Liver (tissue), 9 donors: ENCODE results near the gene KCNK7. TPM values are rescaled to one million over a fixed set of nuclear protein-coding genes. Genes with fewer than 3 reads are reported as not detected.

Experiments used
- DNase-seq: peaks from one replicate; pipeline ENCODE4 v3.0.0-alpha.2; 2017; ENCODE audit warnings: low spot score
- H3K27ac ChIP-seq, 2 donors: one replicate each; pipeline ENCODE4 v1.7.0; 2013; ENCODE audit warnings: inconsistent platforms in 2 of 2, low read length in 2 of 2, control low read depth in 1 of 2, low read depth in 1 of 2, mild to moderate bottlenecking in 1 of 2
- H3K27me3 ChIP-seq, 4 donors: one replicate each; pipeline versions ENCODE4 v1.6.1 to v1.7.0; 2013; ENCODE audit warnings: low read length in 3 of 4, inconsistent platforms in 1 of 4, mild to moderate bottlenecking in 1 of 4, moderate library complexity in 1 of 4; ENCODE audit not compliant: control insufficient read depth in 4 of 4, insufficient read depth in 4 of 4
- H3K36me3 ChIP-seq, 4 donors: one replicate each; pipeline versions ENCODE4 v1.6.1 to v1.7.0; 2013; ENCODE audit warnings: low read length in 3 of 4, mild to moderate bottlenecking in 3 of 4, low read depth in 1 of 4, moderate library complexity in 1 of 4; ENCODE audit not compliant: control insufficient read depth in 4 of 4, insufficient read depth in 3 of 4
- H3K4me1 ChIP-seq, 4 donors: one replicate each; pipeline versions ENCODE4 v1.6.1 to v1.7.0; 2013; ENCODE audit warnings: low read length in 3 of 4, mild to moderate bottlenecking in 3 of 4, moderate library complexity in 1 of 4; ENCODE audit not compliant: control insufficient read depth in 4 of 4, insufficient read depth in 4 of 4
- H3K4me3 ChIP-seq, 3 donors: one replicate each; pipeline versions ENCODE4 v1.6.1 to v1.7.0; 2013; ENCODE audit warnings: low read length in 3 of 3, control low read depth in 1 of 3, low read depth in 1 of 3, mild to moderate bottlenecking in 1 of 3
- H3K9ac ChIP-seq, 2 donors: one replicate each; pipeline ENCODE4 v1.7.0; 2013; ENCODE audit warnings: low read length in 2 of 2, mild to moderate bottlenecking in 2 of 2, moderate library complexity in 2 of 2, control low read depth in 1 of 2, low read depth in 1 of 2
- H3K9me3 ChIP-seq, 4 donors: one replicate each; pipeline versions ENCODE4 v1.6.1 to v1.7.0; 2013; ENCODE audit warnings: low read length in 3 of 4; ENCODE audit not compliant: control insufficient read depth in 4 of 4
- ATF3 ChIP-seq: IDR thresholded peaks from 2 replicates; pipeline ENCODE4 v1.6.1; 2016; ENCODE audit warnings: antibody characterized with exemption
- CTCF ChIP-seq: fragments of 150-350 bp; IDR thresholded peaks from 2 replicates; pipeline ENCODE4 v1.5.1; 2017; ENCODE audit warnings: improper control_type of control experiment, low read depth, low read length; ENCODE audit not compliant: missing input control
- EGR1 ChIP-seq, 2 donors: IDR thresholded peaks; 2 replicates each; pipeline ENCODE4 v1.6.1; 2016 to 2018; ENCODE audit warnings: antibody characterized with exemption in 2 of 2, low read depth in 2 of 2
- FOXA1 ChIP-seq: IDR thresholded peaks from 2 replicates; pipeline ENCODE4 v1.6.1; 2016; ENCODE audit warnings: antibody characterized with exemption
- FOXA2 ChIP-seq: IDR thresholded peaks from 2 replicates; pipeline ENCODE4 v1.6.1; 2016; ENCODE audit warnings: antibody characterized with exemption
- GABPA ChIP-seq, 2 donors: IDR thresholded peaks in 1 of 2; conservative IDR thresholded peaks in 1 of 2; 2 replicates each; pipeline ENCODE4 v1.6.1; 2016; ENCODE audit warnings: antibody characterized with exemption in 2 of 2, mild to moderate bottlenecking in 1 of 2, moderate library complexity in 1 of 2
- HNF4A ChIP-seq, 2 donors: conservative IDR thresholded peaks; 2 replicates each; pipeline ENCODE4 v1.6.1; 2016; ENCODE audit warnings: antibody characterized with exemption in 2 of 2, mild to moderate bottlenecking in 2 of 2
- HNF4G ChIP-seq: IDR thresholded peaks from 2 replicates; pipeline ENCODE4 v1.6.1; 2016; ENCODE audit warnings: antibody characterized with exemption
- JUND ChIP-seq, 2 donors: IDR thresholded peaks; 2 replicates each; pipeline ENCODE4 v1.6.1; 2016; ENCODE audit warnings: antibody characterized with exemption in 2 of 2
- MAX ChIP-seq: IDR thresholded peaks from 2 replicates; pipeline ENCODE4 v1.6.1; 2016; ENCODE audit warnings: antibody characterized with exemption
- NR2F2 ChIP-seq: IDR thresholded peaks from 2 replicates; pipeline ENCODE4 v1.6.1; 2016; ENCODE audit warnings: antibody characterized with exemption
- RAD21 ChIP-seq, 2 donors: IDR thresholded peaks; 2 replicates each; pipeline ENCODE4 v1.6.1; 2016; ENCODE audit warnings: antibody characterized with exemption in 2 of 2, mild to moderate bottlenecking in 2 of 2
- REST ChIP-seq: IDR thresholded peaks from 2 replicates; pipeline ENCODE4 v1.6.1; 2016; ENCODE audit warnings: antibody characterized with exemption, mild to moderate bottlenecking
- RXRA ChIP-seq, 2 donors: IDR thresholded peaks; 2 replicates each; pipeline ENCODE4 v1.6.1; 2017 to 2018; ENCODE audit warnings: antibody characterized with exemption in 2 of 2, mild to moderate bottlenecking in 1 of 2
- SP1 ChIP-seq: IDR thresholded peaks from 2 replicates; pipeline ENCODE4 v1.6.1; 2018; ENCODE audit warnings: antibody characterized with exemption, mild to moderate bottlenecking
- TAF1 ChIP-seq: conservative IDR thresholded peaks from 2 replicates; pipeline ENCODE4 v1.6.1; 2016; ENCODE audit warnings: antibody characterized with exemption, mild to moderate bottlenecking
- YY1 ChIP-seq: IDR thresholded peaks from 2 replicates; pipeline ENCODE4 v1.6.1; 2016; ENCODE audit warnings: antibody characterized with exemption, mild to moderate bottlenecking
- ZBTB33 ChIP-seq: IDR thresholded peaks from 2 replicates; pipeline ENCODE4 v1.6.1; 2016; ENCODE audit warnings: antibody characterized with exemption
- WGBS: extraction: QIAGEN DNeasy Blood & Tissue Kit; methylation state at CpG from one replicate; pipeline ENCODE4 v1.1.7; 2013; 5-methylcytosine and 5-hydroxymethylcytosine counted together
- polyA plus RNA-seq, 2 donors: library from polyadenylated mRNA; stranded (reverse) in 1 of 2; unstranded in 1 of 2; fragments of 200-250 nt in 1 of 2; fragments of >200 nt in 1 of 2; fragmentation: Nextera tagmentation in 1 of 2; extraction: Ambion mirVana in 1 of 2; gene quantifications; one replicate each; pipeline versions ENCODE4 v1.2.1 to v1.2.3, GENCODE V29; 2013 to 2015
- total RNA-seq, 2 donors: library from RNA; depleted of rRNA; stranded (reverse); fragments of >200 nt; gene quantifications; one replicate each; pipeline ENCODE4 v1.2.3, GENCODE V29; 2014
- donor health status: healthy.
- donor health status: healthy.
- donor health status: healthy.
- donor health status: healthy.
- donor health status: healthy.

Gene KCNK7
- total and polyA plus RNA-seq, 4 donors: 0.14 to 0.32 (median 0.24) TPM

- TF ChIP-seq REST: no peak
- TF ChIP-seq FOXA2: no peak
- TF ChIP-seq ZBTB33: no peak
- peak in 1 of 2 donors; percentile 85 for TF ChIP-seq GABPA (IDR thresholded peaks at IDR 0.05 in 1 of 2, conservative IDR thresholded peaks at IDR 0.05 in 1 of 2)
- TF ChIP-seq MAX: no peak
- TF ChIP-seq ATF3: no peak
- TF ChIP-seq HNF4A (conservative IDR thresholded peaks at IDR 0.05): peak; percentile 95 to 97
- TF ChIP-seq JUND (IDR thresholded peaks at IDR 0.05): no peak
- peak; percentile 96 for TF ChIP-seq NR2F2
- peak; percentile 93 for TF ChIP-seq HNF4G
- TF ChIP-seq RAD21 (IDR thresholded peaks at IDR 0.05): peak in 1 of 2 donors; percentile 33
- peak; percentile 27 for TF ChIP-seq YY1
- TF ChIP-seq EGR1 (IDR thresholded peaks at IDR 0.05; ENCODE audit: low read depth in 2 of 2): peak; percentile 85 to 97
- no peak for TF ChIP-seq FOXA1
- peak; percentile 78 for TF ChIP-seq SP1
- TF ChIP-seq RXRA (IDR thresholded peaks at IDR 0.05): peak; percentile 88 to 91
- no peak for TF ChIP-seq CTCF
- TF ChIP-seq TAF1: no peak
- Histone ChIP-seq H3K36me3 (peaks cover 0 to 5% (median under 1%) of the 10 kb centered on the region in 4 donors), H3K4me1 (peaks cover 3 to 38% (median 19%) of the 10 kb centered on the region in 4 donors), H3K27ac (peak overlapping the region; percentile 78 to 94), H3K27me3 (no peaks in the 10 kb centered on the region), H3K9me3 (no peaks in the 10 kb centered on the region), H3K4me3 (peak overlapping the region; percentile 30 to 60 (median 51)), H3K9ac (peak overlapping the region in 1 of 2 donors; percentile 66)
- peak; percentile 100 for DNase-seq
- WGBS: 8% methylated on average over 64 of the region's 64 CpGs
Measured at GRCh38 chr11:65546217-65546958, 49.2 kb downstream of the KCNK7 start.
